RPMI7951 (cell line): ENCODE measurements around the gene TNP1. TPM values are rescaled to one million over a fixed set of nuclear protein-coding genes. Genes with fewer than 3 reads are reported as not detected.

ENCODE experiments used
- DNase-seq: peaks from one replicate; pipeline ENCODE4 v3.0.0-alpha.2; 2012; ENCODE audit warnings: low read depth
- total RNA-seq: library from RNA; depleted of rRNA; stranded (reverse); fragments of >200 nt; shearing (Covaris generic); gene quantifications from 2 replicates; pipeline ENCODE4 v1.2.3, GENCODE V29; 2014

TNP1 gene
- total RNA-seq, 1 experiment from 2014 or later: not detected

DNA sequence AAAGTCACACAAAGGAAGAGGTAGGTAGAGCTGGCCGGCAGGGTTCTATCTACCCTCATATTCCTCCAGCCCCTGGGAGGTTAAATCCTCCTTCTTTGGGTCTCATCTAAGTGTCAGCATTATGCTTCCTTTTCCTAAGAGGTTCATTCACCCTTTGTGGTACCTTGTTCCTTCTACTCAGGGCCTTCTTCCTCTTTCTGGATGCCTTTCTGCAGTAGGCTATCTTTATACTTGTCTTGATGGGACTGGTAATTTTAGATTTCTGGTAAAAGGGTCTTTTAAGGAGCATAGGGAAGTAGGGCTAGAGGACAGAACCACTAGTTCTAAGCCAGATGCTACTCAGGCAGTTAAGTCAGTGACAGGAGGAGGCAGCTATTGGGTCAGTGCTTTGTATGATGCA is 13.7 kb upstream of the TNP1 start:
- DNase-seq: no peak

DNA sequence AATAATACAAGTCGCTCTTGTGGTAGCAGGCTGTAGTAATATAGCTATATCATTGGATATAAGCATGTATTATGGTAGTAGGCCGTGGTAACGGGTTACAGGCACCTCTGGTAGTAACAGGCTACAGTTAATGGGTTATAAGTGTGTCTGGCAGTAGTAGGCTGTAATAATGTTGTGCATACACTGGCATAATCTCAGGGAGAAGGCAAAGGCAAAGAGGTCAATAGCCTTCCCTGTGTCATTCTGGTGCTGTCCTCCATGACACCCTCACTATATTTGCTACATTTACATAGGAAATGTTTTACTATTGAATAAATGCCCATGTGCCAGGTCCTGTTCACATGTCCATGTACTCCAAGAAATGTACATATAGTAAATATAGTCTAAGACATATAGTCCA is 12.8 kb upstream of the TNP1 start:
- no peak for DNase-seq

DNA sequence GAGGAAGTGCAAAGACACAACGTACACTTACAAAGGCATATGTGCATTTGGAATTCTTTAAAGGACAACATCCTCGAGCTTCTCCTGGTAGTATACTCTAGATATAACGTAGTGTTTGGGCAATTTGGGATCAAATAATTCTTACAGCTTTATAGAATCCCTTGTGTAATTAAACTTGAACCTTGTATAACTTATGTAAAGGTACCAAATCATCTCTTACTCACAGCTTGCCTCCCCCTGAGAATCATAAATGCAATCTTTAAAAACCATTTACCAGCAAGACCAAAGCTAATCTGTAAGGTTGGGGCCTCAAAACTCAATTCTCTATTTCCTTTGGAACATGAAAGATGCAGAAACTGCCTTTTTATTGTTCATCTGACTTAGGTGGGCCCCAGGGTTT is 12.2 kb upstream of the TNP1 start:
- no peak for DNase-seq

DNA sequence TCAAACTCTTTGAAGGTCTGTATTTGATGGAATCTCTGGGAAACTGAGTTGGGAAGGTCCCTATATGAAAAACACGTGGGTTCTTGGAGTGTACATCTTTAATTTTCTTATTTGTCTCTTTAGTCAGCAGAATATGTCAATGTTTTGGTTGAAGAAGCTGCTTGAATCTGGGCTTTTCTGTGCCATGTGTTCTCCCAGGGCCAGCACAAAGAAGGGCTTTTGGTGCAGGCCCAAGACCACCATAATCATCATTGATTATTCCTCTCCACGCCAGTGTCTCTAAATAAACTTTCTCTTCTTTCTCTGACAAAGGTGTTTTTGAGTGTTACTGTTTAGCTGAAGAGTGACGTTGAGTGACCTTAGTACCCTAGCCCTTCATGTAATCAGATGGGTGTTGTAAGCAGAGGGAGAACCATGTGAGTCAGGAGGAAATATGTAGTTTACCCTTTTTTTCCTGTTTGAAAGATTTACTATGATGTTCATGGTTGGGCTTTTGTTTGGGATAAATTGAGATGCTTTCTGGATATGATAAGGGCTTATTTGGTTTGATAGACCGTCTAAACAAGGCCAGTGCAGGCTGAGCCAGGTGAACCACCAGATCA is 11.6 kb upstream of the TNP1 start:
- DNase-seq: no peak

DNA sequence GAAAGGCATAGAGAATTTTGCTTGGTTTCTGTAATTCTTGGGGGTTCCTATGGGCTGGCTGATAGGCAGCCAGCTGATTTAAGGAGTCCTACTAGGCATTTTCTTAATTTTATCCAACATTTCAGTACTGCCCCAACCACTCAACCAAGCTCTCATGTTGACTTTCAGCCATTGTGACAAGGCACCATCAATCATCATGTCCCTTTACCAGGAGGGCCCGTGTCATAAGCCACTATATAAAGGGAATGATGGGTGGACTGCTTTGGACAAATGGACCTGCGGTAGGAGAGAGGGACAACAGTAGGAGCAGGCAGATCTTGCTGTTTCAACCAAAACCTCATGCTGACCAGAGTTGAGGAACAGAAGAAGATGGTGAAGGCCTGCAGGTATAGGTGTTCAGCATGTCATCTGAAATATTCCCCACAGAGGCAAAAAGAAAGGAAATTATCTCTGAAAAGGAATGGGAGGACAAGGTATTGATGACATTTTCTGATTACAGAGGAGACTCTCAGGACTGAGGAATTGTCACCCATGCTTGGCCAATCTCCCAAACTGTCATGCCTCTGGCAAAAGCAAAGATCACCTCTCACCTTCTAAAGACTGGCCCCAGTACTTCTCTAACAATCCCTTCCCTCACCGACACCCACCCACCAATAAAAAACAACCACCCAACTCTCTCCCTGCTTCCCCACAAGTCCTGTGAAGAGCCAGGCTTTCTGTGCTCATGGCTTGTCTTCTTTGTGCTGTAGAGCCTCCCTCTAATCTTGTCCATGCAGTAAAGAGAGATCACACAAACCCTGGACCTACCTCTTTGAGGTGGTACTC is 10.9 kb upstream of the TNP1 start:
- no peak for DNase-seq

DNA sequence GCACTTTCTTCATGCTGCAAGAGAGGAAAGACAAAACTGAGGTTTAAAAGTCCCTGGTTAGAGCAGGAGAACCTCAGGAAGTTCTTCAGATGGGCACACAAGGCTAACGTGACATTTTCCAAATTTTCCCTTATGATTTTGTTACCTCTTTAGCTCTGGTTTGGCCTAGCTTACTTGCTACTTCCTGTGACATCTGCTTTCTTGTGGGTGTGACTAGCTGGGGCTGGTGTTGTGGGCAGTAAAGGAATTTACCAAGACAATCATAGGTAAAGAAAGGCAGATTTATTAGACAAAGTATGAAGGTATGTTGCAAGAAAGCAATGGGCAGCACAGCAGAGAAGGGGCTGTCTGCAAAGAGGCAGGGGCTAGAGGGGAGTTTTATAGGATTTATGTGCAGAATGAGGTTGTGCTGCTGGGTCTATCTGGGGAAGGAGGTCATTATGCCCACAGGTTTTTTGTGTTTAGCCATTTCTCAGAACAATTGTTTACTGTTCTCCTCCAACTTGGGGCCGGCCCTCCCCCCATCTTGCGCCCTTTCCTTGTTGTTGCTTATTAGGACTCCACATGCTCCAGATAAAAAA is 6.7 kb upstream of the TNP1 start:
- no peak for DNase-seq

DNA sequence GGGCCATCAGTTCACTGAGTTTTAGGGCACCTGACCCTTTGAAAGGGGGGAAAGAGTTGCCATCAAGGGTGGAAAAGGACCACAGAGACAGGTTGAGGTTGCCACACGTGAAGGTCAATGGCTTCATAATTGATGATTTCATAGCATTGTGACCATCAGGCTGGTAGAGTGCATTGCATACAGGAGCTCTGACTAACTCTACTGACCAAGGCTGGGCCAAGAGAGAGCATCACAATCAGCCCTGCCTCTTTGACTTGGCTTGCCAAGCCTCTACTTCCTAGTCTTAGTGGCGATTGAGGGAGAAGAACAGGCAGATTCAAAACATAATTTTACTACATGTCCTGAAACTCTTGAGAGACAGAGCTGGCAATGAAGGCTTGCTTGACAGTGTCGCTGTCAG is 5.8 kb upstream of the TNP1 start:
- DNase-seq: no peak

DNA sequence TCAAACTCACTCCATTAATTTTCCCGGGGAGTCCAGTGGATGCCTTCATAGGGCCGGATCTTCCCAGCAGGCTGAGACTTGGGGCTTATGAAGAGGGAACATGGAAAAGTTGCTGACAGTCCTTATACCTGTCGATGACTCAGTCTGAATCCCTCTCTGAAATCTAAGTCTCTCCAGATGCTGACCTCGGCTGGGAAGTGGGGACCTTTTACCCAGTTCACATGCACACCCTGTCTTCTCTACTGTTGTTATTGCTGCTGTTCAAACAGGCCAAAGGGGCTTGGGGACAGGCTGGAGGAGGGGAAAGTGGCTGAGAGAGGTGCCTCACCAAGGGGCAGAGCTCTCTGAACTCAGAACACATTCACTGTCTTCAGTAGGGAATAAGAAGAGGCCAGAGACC is 4.1 kb upstream of the TNP1 start:
- DNase-seq: no peak

DNA sequence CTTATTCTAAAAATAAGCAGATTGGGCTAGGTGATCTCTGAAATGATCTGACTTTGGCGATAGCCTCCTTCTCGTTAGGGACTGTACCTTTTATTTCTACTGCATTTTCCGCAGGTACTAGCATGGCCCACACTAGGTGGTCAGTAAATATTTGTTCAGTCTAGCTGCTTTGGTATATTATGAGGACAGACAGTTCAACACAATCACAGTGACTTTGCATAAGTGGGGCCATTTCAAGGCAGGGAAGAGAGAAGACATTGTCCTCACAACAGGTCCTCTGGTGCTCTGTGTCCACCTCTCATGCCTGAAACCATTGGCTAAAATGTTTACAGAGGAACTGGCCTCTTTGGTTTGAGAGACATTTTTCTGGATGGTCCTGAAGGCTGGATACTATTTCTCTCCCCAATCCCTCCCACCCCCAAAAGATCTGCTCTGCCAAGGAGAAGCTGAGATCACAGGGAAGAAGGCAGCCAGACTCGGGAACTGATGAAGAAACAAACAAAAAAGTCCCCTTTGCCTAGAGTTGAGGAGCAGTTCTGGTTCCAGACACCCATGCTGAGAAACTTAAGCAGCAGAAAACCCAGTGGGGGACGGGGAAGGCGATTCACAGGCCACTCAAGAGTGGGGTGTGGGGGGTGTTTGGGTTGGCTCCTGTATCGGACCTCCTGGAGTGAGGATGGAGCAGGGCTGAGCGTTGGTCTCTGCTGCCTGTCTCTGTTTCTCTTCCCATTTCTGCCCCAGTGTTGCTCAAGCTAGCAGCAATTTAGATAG is 2.9 kb upstream of the TNP1 start:
- no peak for DNase-seq

GRCh38 chr2:216860426-216861137 is 718 bp upstream of the TNP1 start:
- DNase-seq: no peak

DNA sequence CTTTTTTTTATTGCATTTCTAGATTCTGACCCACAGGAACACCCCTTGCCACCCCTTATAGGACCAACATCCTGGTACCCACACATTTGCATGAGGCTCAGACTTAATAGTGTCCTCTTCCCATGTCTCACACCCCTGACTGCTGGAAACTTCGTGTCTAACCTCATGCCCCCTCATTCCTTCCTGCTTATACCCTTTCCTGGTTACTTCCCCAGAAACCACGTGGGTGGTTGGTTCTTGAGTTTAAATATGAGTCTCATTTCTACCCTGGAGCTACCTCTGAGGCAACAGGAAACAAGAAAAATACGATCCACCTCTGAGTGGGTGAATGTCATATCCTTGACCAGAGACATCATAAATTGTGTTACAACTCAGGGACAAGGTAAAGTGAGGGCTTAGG is 1.6 kb downstream of the TNP1 start:
- no peak for DNase-seq

DNA sequence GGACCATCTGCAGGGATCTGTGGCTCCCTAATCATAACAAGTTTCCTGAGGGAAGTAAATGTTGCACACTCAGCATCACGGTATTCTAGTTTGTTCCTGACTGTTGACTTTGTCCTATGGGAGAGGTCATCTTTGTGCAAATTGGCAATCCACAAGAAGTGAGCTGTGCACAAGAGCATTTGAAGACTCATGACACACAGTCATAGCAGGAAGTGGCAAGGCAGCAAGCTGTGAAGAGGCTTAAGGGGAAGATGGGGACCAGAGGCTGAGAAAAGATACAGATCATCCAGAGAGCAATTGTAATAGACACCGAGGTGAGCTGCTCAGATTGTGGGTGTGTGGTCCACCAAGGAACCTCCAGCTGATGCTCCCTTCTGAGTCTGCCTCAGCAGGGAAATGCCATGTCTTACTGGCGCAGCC is 2.7 kb downstream of the TNP1 start:
- peak; percentile 26 for DNase-seq

DNA sequence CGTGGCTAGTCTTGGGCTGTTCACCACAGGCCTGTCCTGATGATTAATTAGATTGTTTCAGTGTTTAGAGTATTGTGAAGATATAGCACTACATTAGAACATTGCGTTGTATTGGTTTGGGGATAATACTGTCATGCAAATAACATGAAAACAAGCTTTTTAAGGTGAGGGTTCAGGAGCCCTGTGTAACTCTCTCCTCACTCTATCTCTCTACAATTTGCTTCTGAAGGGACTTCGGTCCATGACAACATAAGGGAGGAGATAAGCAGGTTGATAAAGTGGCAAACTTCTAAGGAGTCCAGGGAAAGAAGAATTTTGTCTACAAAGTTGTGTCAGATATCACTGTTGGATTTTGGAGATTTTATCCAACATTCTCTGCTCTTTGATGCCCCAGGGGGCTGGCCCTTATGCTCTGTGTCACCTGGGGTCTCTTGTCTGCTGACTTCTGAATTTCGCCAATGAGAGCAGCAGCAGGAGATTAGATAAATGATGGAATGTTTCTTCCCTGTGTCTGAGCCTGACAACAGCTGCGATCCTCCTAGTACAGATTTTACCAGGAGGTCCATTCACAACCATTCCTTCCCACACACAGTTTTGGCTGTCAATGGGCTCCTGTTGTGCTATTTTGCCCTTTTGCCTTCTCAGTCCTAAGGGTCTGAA is 3.3 kb downstream of the TNP1 start:
- no peak for DNase-seq

- DNase-seq: no peak
These were observed 4.3 kb downstream of the TNP1 start for GRCh38 chr2:216855605-216856004.

GRCh38 chr2:216855079-216855478 is 4.8 kb downstream of the TNP1 start:
- DNase-seq: no peak

- DNase-seq: no peak
These were observed 8.3 kb downstream of the TNP1 start for GRCh38 chr2:216851486-216852090.

DNA sequence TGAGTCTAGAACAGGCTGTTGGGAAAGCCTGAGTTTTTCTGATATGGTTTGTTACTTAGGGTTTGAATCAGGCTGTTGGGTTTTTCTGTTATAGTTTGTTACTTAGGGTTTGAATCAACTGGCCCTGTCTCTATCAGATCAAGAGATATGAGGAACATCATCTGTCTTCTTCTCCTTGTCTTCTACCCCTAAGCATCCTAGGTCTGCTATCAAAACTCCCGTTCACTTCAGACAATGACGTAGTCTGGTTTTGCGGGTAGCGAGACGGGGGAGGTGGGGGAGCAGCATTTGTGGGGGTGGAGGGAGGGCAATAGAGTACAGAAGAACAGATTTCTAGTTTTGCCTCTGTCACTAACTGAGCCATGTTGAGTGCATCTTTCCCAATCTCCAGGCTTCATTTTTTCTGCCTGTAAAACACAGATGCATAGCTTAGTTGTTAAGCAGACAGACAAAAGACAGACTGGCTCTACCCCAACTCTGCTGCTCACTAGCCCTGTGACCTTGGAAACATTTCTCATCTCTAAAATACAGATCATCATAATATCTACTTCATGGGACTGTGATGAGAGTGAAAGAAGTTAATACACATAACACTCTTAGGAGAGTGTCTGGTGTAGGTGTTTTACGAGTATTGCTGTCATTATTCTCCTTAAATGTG is 9.1 kb downstream of the TNP1 start:
- DNase-seq: no peak

GRCh38 chr2:216849987-216850386 is 9.9 kb downstream of the TNP1 start:
- peak; percentile 51 for DNase-seq

DNA sequence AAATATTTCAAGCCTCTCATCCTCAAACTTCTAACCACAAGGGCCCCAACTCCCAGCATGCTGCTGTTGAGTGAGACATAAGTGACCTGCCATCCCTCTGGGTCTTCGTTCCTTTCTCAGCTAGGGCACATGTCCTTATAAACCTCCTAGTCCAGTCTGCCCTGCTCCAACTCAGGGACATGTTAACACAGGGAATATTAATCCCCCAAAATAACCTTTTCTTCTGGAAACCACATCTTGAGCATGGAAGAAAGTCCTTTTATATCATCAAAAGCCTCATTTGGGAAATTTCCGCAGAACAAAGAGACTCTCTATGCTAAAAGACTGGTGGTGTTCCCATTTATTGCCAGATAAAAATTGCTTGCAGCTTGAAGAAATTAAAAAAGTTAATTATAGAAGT is 14.4 kb downstream of the TNP1 start:
- DNase-seq: peak; percentile 53

- DNase-seq: no peak
These were observed 17.2 kb downstream of the TNP1 start for GRCh38 chr2:216842636-216843035.
